GM12878 (cell line): Measurements from ENCODE around the gene TANK. TPM values are rescaled to one million over a fixed set of nuclear protein-coding genes. Genes with fewer than 3 reads are reported as not detected.

Experiments used
- ASH2L ChIP-seq: fragments of 300-600, 200-600 bp; sonication (generic); IDR thresholded peaks from 2 replicates; pipeline ENCODE4 v1.6.1; 2017; ENCODE audit warnings: low read depth, mild to moderate bottlenecking, borderline replicate concordance
- EP300 ChIP-seq, 2 experiments: fragments of 150-350 bp in 1 of 2; IDR thresholded peaks; 2 replicates each; pipeline ENCODE4 v1.6.1; 2011 to 2012; ENCODE audit warnings: low read depth in 2 of 2, low read length in 2 of 2, borderline replicate concordance in 1 of 2, improper control_type of control experiment in 1 of 2, inconsistent platforms in 1 of 2; ENCODE audit not compliant: control insufficient read depth in 1 of 2
- ETV6 ChIP-seq, 2 experiments: fragments of 450-650 bp in 1 of 2; IDR thresholded peaks in 1 of 2; conservative IDR thresholded peaks in 1 of 2; 2 replicates each; pipeline ENCODE4 v1.6.1; 2014; ENCODE audit warnings: antibody characterized with exemption in 1 of 2, borderline replicate concordance in 1 of 2, low read depth in 1 of 2, mild to moderate bottlenecking in 1 of 2, moderate library complexity in 1 of 2
- GATAD2B ChIP-seq: fragments of 450-650 bp; conservative IDR thresholded peaks from 2 replicates; pipeline ENCODE4 v1.6.1; 2017; ENCODE audit warnings: low read depth, mild to moderate bottlenecking, moderate library complexity
- HDAC2 ChIP-seq: fragments of 200-600 bp; sonication (generic); IDR thresholded peaks from 2 replicates; pipeline ENCODE4 v1.6.1; 2017
- IKZF2 ChIP-seq, 2 experiments: fragments of 450-650 bp; IDR thresholded peaks; 2 replicates each; pipeline ENCODE4 v1.6.1; 2017; ENCODE audit warnings: mild to moderate bottlenecking in 2 of 2, moderate library complexity in 2 of 2
- PML ChIP-seq: IDR thresholded peaks from 2 replicates; pipeline ENCODE4 v1.6.1; 2012; ENCODE audit warnings: low read length, inconsistent platforms
- RB1 ChIP-seq: fragments of 450-650 bp; formaldehyde crosslinking; IDR thresholded peaks from 2 replicates; pipeline ENCODE4 v1.6.1; 2017; ENCODE audit warnings: mild to moderate bottlenecking, borderline replicate concordance
- SIN3A ChIP-seq: IDR thresholded peaks from 2 replicates; pipeline ENCODE4 v1.6.1; 2012; ENCODE audit warnings: low read depth, low read length, improper control_type of control experiment
- TARDBP ChIP-seq: IDR thresholded peaks from 2 replicates; pipeline ENCODE4 v1.6.1; 2016; ENCODE audit warnings: borderline replicate concordance
- polyA plus RNA-seq, 11 experiments: library from polyadenylated mRNA; depleted of rRNA in 4 of 11; unstranded in 6 of 11; stranded (reverse) in 5 of 11; fragments of >200 nt; fragmentation: Nextera tagmentation in 4 of 11; fragmentation: Illumina TruSeq in 1 of 11; extraction: Ambion mirVana in 4 of 11; extraction: Trizol in 1 of 11; gene quantifications; 1 replicate in 1 of 11; 2 replicates in 10 of 11; pipeline versions ENCODE4 v1.2.1 to v1.2.3, GENCODE V29; 2011 to 2016; ENCODE audit warnings: inconsistent platforms in 2 of 11, missing spikeins in 2 of 11, low read depth in 1 of 11
- total RNA-seq, 4 experiments: library from RNA; depleted of rRNA in 3 of 4; stranded (reverse); fragments of >200 nt in 3 of 4; fragmentation: Illumina TruSeq in 1 of 4; extraction: Trizol in 1 of 4; gene quantifications; 2 replicates each; pipeline versions ENCODE4 v1.2.1 to v1.2.3, GENCODE V29; 2013 to 2021
- TF ChIP-seq, protein P1 (sequence below): fragments of 450-650 bp; IDR thresholded peaks from 2 replicates; pipeline ENCODE4 v1.6.1; 2017; ENCODE audit warnings: antibody characterized with exemption, mild to moderate bottlenecking, moderate library complexity
- TF ChIP-seq, protein P2 (sequence below): fragments of 450-650 bp; IDR thresholded peaks from 2 replicates; pipeline ENCODE4 v1.6.1; 2016; ENCODE audit warnings: mild to moderate bottlenecking
- TF ChIP-seq, protein P3 (sequence below): fragments of 450-650 bp; IDR thresholded peaks from 2 replicates; pipeline ENCODE4 v1.6.1; 2016; ENCODE audit warnings: mild to moderate bottlenecking, moderate library complexity, borderline replicate concordance

TANK gene
- total and polyA plus RNA-seq, 10 of the 15 experiments (the other 5 are each of a cell fraction or from before 2014, with no cell fraction given) = 48.6 to 127 (median 103) TPM

DNA sequence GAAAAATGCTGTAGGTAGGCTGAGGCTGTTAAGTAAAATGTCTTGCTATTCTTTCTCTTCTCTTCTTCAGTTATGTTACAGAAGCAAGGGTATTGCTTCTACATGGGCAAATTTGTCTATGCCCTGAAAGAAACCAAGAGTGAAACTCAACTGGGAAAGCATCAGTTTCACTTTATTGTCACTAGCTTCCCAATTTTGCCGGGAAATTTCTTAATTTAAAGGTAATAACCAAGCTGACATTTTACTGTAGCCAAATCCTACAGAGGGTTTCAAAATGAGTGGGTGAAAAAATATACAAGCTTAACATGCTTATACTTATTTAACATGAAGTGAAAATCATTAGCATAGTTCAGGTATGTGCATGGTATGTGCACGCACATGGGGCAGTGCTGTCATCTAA is 3.2 kb downstream of the TANK start (continued):
- TF ChIP-seq ETV6 (conservative IDR thresholded peaks at IDR 0.05 in 1 of 2, IDR thresholded peaks at IDR 0.05 in 1 of 2; ENCODE audit: borderline replicate concordance in 1 of 2, low read depth in 1 of 2) (no peak), ASH2L (no peak), SIN3A (no peak), PML (no peak), IKZF2 (IDR thresholded peaks at IDR 0.05) (peak; percentile 50 to 53), GATAD2B (no peak), EP300 (IDR thresholded peaks at IDR 0.05; ENCODE audit: borderline replicate concordance in 1 of 2, control insufficient read depth in 1 of 2, low read depth in 2 of 2, low read length in 2 of 2) (no peak), RB1 (no peak), HDAC2 (no peak), TARDBP (no peak)
- TF ChIP-seq, protein P1, sequence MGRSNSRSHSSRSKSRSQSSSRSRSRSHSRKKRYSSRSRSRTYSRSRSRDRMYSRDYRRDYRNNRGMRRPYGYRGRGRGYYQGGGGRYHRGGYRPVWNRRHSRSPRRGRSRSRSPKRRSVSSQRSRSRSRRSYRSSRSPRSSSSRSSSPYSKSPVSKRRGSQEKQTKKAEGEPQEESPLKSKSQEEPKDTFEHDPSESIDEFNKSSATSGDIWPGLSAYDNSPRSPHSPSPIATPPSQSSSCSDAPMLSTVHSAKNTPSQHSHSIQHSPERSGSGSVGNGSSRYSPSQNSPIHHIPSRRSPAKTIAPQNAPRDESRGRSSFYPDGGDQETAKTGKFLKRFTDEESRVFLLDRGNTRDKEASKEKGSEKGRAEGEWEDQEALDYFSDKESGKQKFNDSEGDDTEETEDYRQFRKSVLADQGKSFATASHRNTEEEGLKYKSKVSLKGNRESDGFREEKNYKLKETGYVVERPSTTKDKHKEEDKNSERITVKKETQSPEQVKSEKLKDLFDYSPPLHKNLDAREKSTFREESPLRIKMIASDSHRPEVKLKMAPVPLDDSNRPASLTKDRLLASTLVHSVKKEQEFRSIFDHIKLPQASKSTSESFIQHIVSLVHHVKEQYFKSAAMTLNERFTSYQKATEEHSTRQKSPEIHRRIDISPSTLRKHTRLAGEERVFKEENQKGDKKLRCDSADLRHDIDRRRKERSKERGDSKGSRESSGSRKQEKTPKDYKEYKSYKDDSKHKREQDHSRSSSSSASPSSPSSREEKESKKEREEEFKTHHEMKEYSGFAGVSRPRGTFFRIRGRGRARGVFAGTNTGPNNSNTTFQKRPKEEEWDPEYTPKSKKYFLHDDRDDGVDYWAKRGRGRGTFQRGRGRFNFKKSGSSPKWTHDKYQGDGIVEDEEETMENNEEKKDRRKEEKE = no peak
- TF ChIP-seq, protein P2, sequence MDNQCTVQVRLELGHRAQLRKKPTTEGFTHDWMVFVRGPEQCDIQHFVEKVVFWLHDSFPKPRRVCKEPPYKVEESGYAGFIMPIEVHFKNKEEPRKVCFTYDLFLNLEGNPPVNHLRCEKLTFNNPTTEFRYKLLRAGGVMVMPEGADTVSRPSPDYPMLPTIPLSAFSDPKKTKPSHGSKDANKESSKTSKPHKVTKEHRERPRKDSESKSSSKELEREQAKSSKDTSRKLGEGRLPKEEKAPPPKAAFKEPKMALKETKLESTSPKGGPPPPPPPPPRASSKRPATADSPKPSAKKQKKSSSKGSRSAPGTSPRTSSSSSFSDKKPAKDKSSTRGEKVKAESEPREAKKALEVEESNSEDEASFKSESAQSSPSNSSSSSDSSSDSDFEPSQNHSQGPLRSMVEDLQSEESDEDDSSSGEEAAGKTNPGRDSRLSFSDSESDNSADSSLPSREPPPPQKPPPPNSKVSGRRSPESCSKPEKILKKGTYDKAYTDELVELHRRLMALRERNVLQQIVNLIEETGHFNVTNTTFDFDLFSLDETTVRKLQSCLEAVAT = no peak
- TF ChIP-seq, protein P3, sequence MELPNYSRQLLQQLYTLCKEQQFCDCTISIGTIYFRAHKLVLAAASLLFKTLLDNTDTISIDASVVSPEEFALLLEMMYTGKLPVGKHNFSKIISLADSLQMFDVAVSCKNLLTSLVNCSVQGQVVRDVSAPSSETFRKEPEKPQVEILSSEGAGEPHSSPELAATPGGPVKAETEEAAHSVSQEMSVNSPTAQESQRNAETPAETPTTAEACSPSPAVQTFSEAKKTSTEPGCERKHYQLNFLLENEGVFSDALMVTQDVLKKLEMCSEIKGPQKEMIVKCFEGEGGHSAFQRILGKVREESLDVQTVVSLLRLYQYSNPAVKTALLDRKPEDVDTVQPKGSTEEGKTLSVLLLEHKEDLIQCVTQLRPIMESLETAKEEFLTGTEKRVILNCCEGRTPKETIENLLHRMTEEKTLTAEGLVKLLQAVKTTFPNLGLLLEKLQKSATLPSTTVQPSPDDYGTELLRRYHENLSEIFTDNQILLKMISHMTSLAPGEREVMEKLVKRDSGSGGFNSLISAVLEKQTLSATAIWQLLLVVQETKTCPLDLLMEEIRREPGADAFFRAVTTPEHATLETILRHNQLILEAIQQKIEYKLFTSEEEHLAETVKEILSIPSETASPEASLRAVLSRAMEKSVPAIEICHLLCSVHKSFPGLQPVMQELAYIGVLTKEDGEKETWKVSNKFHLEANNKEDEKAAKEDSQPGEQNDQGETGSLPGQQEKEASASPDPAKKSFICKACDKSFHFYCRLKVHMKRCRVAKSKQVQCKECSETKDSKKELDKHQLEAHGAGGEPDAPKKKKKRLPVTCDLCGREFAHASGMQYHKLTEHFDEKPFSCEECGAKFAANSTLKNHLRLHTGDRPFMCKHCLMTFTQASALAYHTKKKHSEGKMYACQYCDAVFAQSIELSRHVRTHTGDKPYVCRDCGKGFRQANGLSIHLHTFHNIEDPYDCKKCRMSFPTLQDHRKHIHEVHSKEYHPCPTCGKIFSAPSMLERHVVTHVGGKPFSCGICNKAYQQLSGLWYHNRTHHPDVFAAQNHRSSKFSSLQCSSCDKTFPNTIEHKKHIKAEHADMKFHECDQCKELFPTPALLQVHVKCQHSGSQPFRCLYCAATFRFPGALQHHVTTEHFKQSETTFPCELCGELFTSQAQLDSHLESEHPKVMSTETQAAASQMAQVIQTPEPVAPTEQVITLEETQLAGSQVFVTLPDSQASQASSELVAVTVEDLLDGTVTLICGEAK = no peak
- TF ChIP-seq, all 136 proteins: peak for 10
